Breast epithelium (tissue), 4 donors: ENCODE measurements around the gene NUBPL. TPM values are rescaled to one million over a fixed set of nuclear protein-coding genes. Genes with fewer than 3 reads are reported as not detected.

Experiments used
- DNase-seq, 2 donors: peaks; one replicate each; pipeline ENCODE4 v3.0.0-alpha.2; 2019; ENCODE audit warnings: low spot score in 2 of 2
- H3K27ac ChIP-seq, 2 donors: fragments of 200-600 bp; sonication (generic) in 1 of 2; one replicate each; pipeline ENCODE4 v1.5.1; 2016 to 2019; ENCODE audit warnings: mild to moderate bottlenecking in 1 of 2
- H3K27me3 ChIP-seq, 2 donors: fragments of 200-600 bp; sonication (generic) in 1 of 2; one replicate each; pipeline versions ENCODE4 v1.5.1 to v1.6.0; 2017 to 2019; ENCODE audit warnings: control low read depth in 1 of 2, mild to moderate bottlenecking in 1 of 2
- H3K36me3 ChIP-seq: fragments of 200-600 bp; one replicate; pipeline ENCODE4 v1.5.1; 2019
- H3K4me1 ChIP-seq, 2 donors: fragments of 200-600 bp; sonication (generic); one replicate each; pipeline ENCODE4 v1.5.1; 2016 to 2019; ENCODE audit warnings: control low read depth in 1 of 2
- H3K4me3 ChIP-seq, 3 donors: fragments of 200-600 bp; sonication (generic); 1 replicate in 2 of 3; 2 replicates in 1 of 3; pipeline ENCODE4 v1.5.1; 2016 to 2019; ENCODE audit warnings: mild to moderate bottlenecking in 3 of 3, moderate library complexity in 2 of 3
- H3K9me3 ChIP-seq, 2 donors: fragments of 200-600 bp; sonication (generic) in 1 of 2; one replicate each; pipeline ENCODE4 v1.5.1; 2016 to 2019; ENCODE audit warnings: control low read depth in 1 of 2
- CTCF ChIP-seq, 3 donors: fragments of 450-650 bp; IDR thresholded peaks; one replicate each; pipeline ENCODE4 v1.5.1; 2016 to 2017; ENCODE audit warnings: antibody characterized with exemption in 3 of 3, mild to moderate bottlenecking in 3 of 3, moderate library complexity in 3 of 3
- POLR2A ChIP-seq: fragments of 450-650 bp; IDR thresholded peaks from one replicate; pipeline ENCODE4 v1.6.1; 2016; ENCODE audit warnings: antibody characterized with exemption, mild to moderate bottlenecking, moderate library complexity
- POLR2AphosphoS5 ChIP-seq, 3 donors: sonication (generic); formaldehyde crosslinking; IDR thresholded peaks; one replicate each; pipeline ENCODE4 v1.6.1; 2017; ENCODE audit warnings: antibody characterized with exemption in 3 of 3
- intact Hi-C: fragments of 100-400 bp; cut with DNase I; formaldehyde crosslinking; loops from one replicate; pipeline ENCODE4 v1.15.1; 2023; ENCODE audit warnings: low total_unique reads
- total RNA-seq, 3 donors: library from RNA; depleted of rRNA; stranded (reverse); fragments of >200 nt; gene quantifications; one replicate each; pipeline ENCODE4 v1.1.0, GENCODE V29; 2016

NUBPL gene
- total RNA-seq, 3 donors from 2014 or later = 10.9 to 16.2 (median 12.5) TPM

DNA sequence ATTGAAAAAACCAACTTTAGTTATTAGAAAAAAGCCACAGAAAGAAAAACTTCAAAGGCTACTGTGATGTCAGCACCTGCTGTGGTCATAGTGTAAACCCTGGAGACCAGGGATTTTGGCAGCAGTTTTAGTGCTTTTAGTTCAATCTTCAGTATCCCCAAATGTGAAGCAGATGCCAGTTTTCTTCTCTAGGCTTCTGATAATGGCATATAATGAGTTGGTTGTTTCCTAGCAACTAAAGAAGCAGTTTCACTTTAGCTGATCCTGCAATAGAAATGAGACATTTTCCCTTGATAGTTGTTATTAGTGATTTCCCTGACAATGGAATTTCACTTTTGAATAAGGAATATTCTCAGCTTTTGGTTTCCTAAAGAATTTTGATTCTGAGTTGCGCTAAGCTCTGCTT, 131.2 kb downstream of the NUBPL start:
- intact Hi-C loops = no loop called here
- H3K4me1 ChIP-seq = no peaks in the 10 kb centered on the region
- DNase-seq = no peak
- H3K9me3 ChIP-seq = no peaks in the 10 kb centered on the region
- no peaks in the 10 kb centered on the region for H3K36me3 ChIP-seq
- no peak overlapping the region for H3K27ac ChIP-seq
- no peak for TF ChIP-seq CTCF (IDR thresholded peaks at IDR 0.05)
- no peak for TF ChIP-seq POLR2AphosphoS5 (IDR thresholded peaks at IDR 0.05)
- no peak for TF ChIP-seq POLR2A
- H3K4me3 ChIP-seq = no peak overlapping the region
- no peaks in the 10 kb centered on the region for H3K27me3 ChIP-seq

GRCh38 chr14:31696378-31696777, 135.2 kb downstream of the NUBPL start:
- H3K4me1 ChIP-seq = no peaks in the 10 kb centered on the region
- no peak for DNase-seq

DNA sequence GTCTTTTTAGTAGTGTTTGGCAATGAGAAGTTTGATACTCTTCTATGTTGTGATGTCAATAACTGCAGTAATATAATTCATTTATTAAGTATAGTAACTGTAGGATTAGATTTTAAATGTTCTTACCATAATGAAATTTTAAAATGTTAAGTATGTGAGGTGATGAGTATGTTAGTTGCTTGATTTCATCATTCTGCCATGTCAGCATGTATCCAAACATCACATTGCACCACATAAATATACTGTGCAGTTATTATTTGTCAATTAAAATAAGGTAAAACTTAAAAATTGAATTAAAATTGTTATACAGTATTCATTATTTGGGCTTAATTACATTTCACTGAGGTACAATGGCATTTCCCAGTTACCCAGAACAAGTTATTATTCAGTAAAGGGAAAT, 138.6 kb downstream of the NUBPL start:
- Histone ChIP-seq H3K27ac (no peak overlapping the region), H3K4me3 (no peak overlapping the region), H3K27me3 (no peaks in the 10 kb centered on the region), H3K4me1 (no peaks in the 10 kb centered on the region), H3K36me3 (no peaks in the 10 kb centered on the region), H3K9me3 (no peaks in the 10 kb centered on the region)
- intact Hi-C loops = no loop called here
- TF ChIP-seq POLR2A (no peak), POLR2AphosphoS5 (IDR thresholded peaks at IDR 0.05) (no peak), CTCF (IDR thresholded peaks at IDR 0.05) (no peak)
- no peak for DNase-seq

More at GRCh38 chr14:31696378-31696777, 135.2 kb downstream of the NUBPL start:
- no peak overlapping the region for H3K4me3 ChIP-seq
- H3K9me3 ChIP-seq = no peaks in the 10 kb centered on the region
- intact Hi-C loops = no loop called here
- TF ChIP-seq CTCF (IDR thresholded peaks at IDR 0.05) (no peak), POLR2AphosphoS5 (IDR thresholded peaks at IDR 0.05) (no peak), POLR2A (no peak)
- H3K27me3 ChIP-seq = no peaks in the 10 kb centered on the region
- H3K36me3 ChIP-seq = no peaks in the 10 kb centered on the region
- H3K27ac ChIP-seq = no peak overlapping the region

DNA sequence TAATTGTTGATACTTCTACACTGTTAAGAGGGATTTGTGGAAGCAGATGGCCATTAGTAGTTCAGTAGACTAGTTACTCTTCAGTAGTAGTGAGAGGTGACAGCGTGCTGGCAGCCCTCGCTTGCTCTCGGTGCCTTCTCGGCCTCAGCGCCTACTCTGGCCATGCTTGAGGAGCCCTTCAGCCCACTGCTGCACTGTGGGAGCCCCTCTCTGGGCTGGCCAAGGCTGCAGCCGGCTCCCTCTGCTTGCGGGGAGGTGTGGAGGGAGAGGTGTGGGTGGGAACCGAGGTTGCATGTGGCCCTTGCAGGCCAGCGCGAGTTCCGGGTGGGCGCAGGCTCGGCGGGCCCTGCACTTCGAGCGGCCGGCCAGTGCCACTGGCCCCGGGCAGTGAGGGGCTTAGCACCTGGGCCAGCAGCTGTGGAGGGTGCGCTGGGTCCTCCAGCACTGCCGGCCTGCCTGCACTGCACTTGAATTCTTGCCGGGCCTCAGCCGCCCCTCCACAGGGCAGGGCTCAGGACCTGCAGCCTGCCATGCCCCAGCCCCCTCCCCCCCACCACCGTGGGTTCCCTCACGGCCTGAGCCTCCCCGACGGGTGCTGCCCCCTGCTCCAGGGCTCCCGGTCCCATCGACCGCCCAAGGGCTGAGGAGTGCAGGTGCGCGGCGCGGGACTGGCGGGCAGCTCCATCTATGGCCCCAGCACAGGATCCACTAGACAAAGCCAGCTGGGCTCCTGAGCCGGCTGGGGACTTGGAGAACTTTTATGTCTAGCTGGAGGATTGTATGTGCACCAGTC, 139.3 kb downstream of the NUBPL start:
- DNase-seq = no peak
- Histone ChIP-seq H3K27me3 (no peaks in the 10 kb centered on the region), H3K36me3 (no peaks in the 10 kb centered on the region), H3K27ac (no peak overlapping the region), H3K4me1 (no peaks in the 10 kb centered on the region), H3K9me3 (no peaks in the 10 kb centered on the region), H3K4me3 (no peak overlapping the region)
- TF ChIP-seq CTCF (IDR thresholded peaks at IDR 0.05) (no peak), POLR2AphosphoS5 (IDR thresholded peaks at IDR 0.05) (no peak), POLR2A (no peak)
- intact Hi-C loops = no loop called here

- no peaks in the 10 kb centered on the region for H3K36me3 ChIP-seq
- H3K4me1 ChIP-seq = no peaks in the 10 kb centered on the region
- no peak for DNase-seq
- H3K27me3 ChIP-seq = no peaks in the 10 kb centered on the region
- H3K4me3 ChIP-seq = no peak overlapping the region
- intact Hi-C loops = no loop called here
- H3K27ac ChIP-seq = no peak overlapping the region
- TF ChIP-seq CTCF (IDR thresholded peaks at IDR 0.05) = no peak
- TF ChIP-seq POLR2AphosphoS5 (IDR thresholded peaks at IDR 0.05) = no peak
- TF ChIP-seq POLR2A = no peak
- H3K9me3 ChIP-seq = no peaks in the 10 kb centered on the region
Observed at GRCh38 chr14:31702130-31702529, 140.9 kb downstream of the NUBPL start.
